Measurements from ENCODE around the gene EML1. TPM values are rescaled to one million over a fixed set of nuclear protein-coding genes. Genes with fewer than 3 reads are reported as not detected.

The EML1 gene
- total RNA-seq, 2 experiments from 2014 or later: not detected

GRCh38 chr14:99989032-99989431 is 195.8 kb downstream of the EML1 start:
- Histone ChIP-seq H3K79me2 (ENCODE audit: insufficient read depth, low read depth, low read length) (no peaks in the 10 kb centered on the region), H3K4me2 (ENCODE audit: low read length) (no peak overlapping the region), H3K27ac (ENCODE audit: low read depth, low read length, poor library complexity, severe bottlenecking) (no peak overlapping the region), H3K4me1 (ENCODE audit: insufficient read depth, low read length, poor library complexity, severe bottlenecking) (no peaks in the 10 kb centered on the region), H4K20me1 (ENCODE audit: insufficient read depth, low read length) (no peaks in the 10 kb centered on the region), H2AFZ (ENCODE audit: low read length) (no peak overlapping the region), H3K9me3 (ENCODE audit: low read length) (peaks cover 3% of the 10 kb centered on the region; the same call in 1 of the 2 replicates), H3K9me2 (ENCODE audit: insufficient read depth, low read length) (no peaks in the 10 kb centered on the region), H3K4me3 (ENCODE audit: low read depth, low read length, poor library complexity, severe bottlenecking) (no peak overlapping the region), H3K36me3 (ENCODE audit: insufficient read depth, low read length) (no peaks in the 10 kb centered on the region)
- TF ChIP-seq CTCF (conservative IDR thresholded peaks at IDR 0.05; ENCODE audit: low read length): no peak
- TF ChIP-seq EZH2phosphoT487 (IDR thresholded peaks at IDR 0.05; ENCODE audit: borderline replicate concordance, low read depth, low read length): no peak
- CTCF ChIA-PET (ENCODE audit: unreplicated experiment): no interaction called here
- POLR2A ChIA-PET: no interaction called here
- intact Hi-C loops (cut with micrococcal nuclease; ENCODE audit: unreplicated experiment): no loop called here
- BruUV-seq (replicated peaks): no TSS peak
- no peak for DNase-seq (ENCODE audit: low spot score)

GRCh38 chr14:99990268-99991170 is 197.3 kb downstream of the EML1 start:
- BruUV-seq (replicated peaks): no TSS peak
- no peak for DNase-seq (ENCODE audit: low spot score)
- intact Hi-C loops (cut with micrococcal nuclease; ENCODE audit: unreplicated experiment): no loop called here
- Histone ChIP-seq H3K36me3 (ENCODE audit: insufficient read depth, low read length) (no peaks in the 10 kb centered on the region), H4K20me1 (ENCODE audit: insufficient read depth, low read length) (no peaks in the 10 kb centered on the region), H3K9me2 (ENCODE audit: insufficient read depth, low read length) (no peaks in the 10 kb centered on the region), H3K9me3 (ENCODE audit: low read length) (peaks cover 3% of the 10 kb centered on the region; the same call in 1 of the 2 replicates), H3K4me1 (ENCODE audit: insufficient read depth, low read length, poor library complexity, severe bottlenecking) (peaks cover 3% of the 10 kb centered on the region), H3K79me2 (ENCODE audit: insufficient read depth, low read depth, low read length) (no peaks in the 10 kb centered on the region), H3K27ac (ENCODE audit: low read depth, low read length, poor library complexity, severe bottlenecking) (no peak overlapping the region), H2AFZ (ENCODE audit: low read length) (no peak overlapping the region), H3K4me2 (ENCODE audit: low read length) (no peak overlapping the region), H3K4me3 (ENCODE audit: low read depth, low read length, poor library complexity, severe bottlenecking) (no peak overlapping the region)
- ChIA-PET POLR2A (interaction anchor here (0.5 to 0.6 kb wide), 2 partner anchors 9 to 32 kb away, joined by 3 to 4 read pairs; no protein-coding TSS in a partner anchor), CTCF (ENCODE audit: unreplicated experiment) (no interaction called here)
- no peak for TF ChIP-seq EZH2phosphoT487 (IDR thresholded peaks at IDR 0.05; ENCODE audit: borderline replicate concordance, low read depth, low read length)
- TF ChIP-seq CTCF (conservative IDR thresholded peaks at IDR 0.05; ENCODE audit: low read length): no peak

- BruUV-seq (replicated peaks): no TSS peak
- H2AFZ ChIP-seq (ENCODE audit: low read length): no peak overlapping the region
- no peaks in the 10 kb centered on the region for H4K20me1 ChIP-seq (ENCODE audit: insufficient read depth, low read length)
- H3K4me2 ChIP-seq (ENCODE audit: low read length): no peak overlapping the region
- TF ChIP-seq CTCF (conservative IDR thresholded peaks at IDR 0.05; ENCODE audit: low read length): no peak
- TF ChIP-seq EZH2phosphoT487 (IDR thresholded peaks at IDR 0.05; ENCODE audit: borderline replicate concordance, low read depth, low read length): no peak
- H3K4me1 ChIP-seq (ENCODE audit: insufficient read depth, low read length, poor library complexity, severe bottlenecking): peaks cover 9% of the 10 kb centered on the region
- ChIA-PET CTCF (ENCODE audit: unreplicated experiment) (no interaction called here), POLR2A (interaction anchor here (0.6 kb wide), 1 partner anchor 8 kb away, joined by 3 read pairs; no protein-coding TSS in a partner anchor)
- no peak overlapping the region for H3K4me3 ChIP-seq (ENCODE audit: low read depth, low read length, poor library complexity, severe bottlenecking)
- intact Hi-C loops (cut with micrococcal nuclease; ENCODE audit: unreplicated experiment): no loop called here
- no peak for DNase-seq (ENCODE audit: low spot score)
- no peak overlapping the region for H3K27ac ChIP-seq (ENCODE audit: low read depth, low read length, poor library complexity, severe bottlenecking)
- H3K9me3 ChIP-seq (ENCODE audit: low read length): peaks cover 3% of the 10 kb centered on the region; the same call in 1 of the 2 replicates
- H3K36me3 ChIP-seq (ENCODE audit: insufficient read depth, low read length): no peaks in the 10 kb centered on the region
- no peaks in the 10 kb centered on the region for H3K9me2 ChIP-seq (ENCODE audit: insufficient read depth, low read length)
- no peaks in the 10 kb centered on the region for H3K79me2 ChIP-seq (ENCODE audit: insufficient read depth, low read depth, low read length)
Observed at GRCh38 chr14:99991331-99991730, 198.1 kb downstream of the EML1 start.
